SK-N-SH (cell line): Measurements from ENCODE around the gene IGF2BP3. TPM values are rescaled to one million over a fixed set of nuclear protein-coding genes. Genes with fewer than 3 reads are reported as not detected.

Source experiments
- CTCF ChIA-PET: fragments of 300-600, 350-600 bp; formaldehyde crosslinking; extraction: SDS; loops from one replicate; lab custom pipeline; 2021; lab: Yijun Ruan, JAX
- POLR2A ChIA-PET: fragments of 350-600 bp; sonication (Branson Sonifier 250); formaldehyde crosslinking; extraction: SDS; loops from one replicate; lab custom pipeline; 2020; ENCODE audit warnings: antibody characterized with exemption, inconsistent platforms; lab: Yijun Ruan, JAX
- DNase-seq: peaks from one replicate; pipeline ENCODE4 v3.0.0; 2012
- H2AFZ ChIP-seq: fragments of 200-600 bp; sonication (generic); 2 replicates; pipeline ENCODE4 v1.8.1; 2016; ENCODE audit warnings: antibody characterized with exemption, mild to moderate bottlenecking, low read depth
- H3F3A ChIP-seq: fragments of 200-600 bp; sonication (generic); replicated peaks from 2 replicates; pipeline ENCODE3; 2016; ENCODE audit warnings: antibody characterized with exemption, mild to moderate bottlenecking; ENCODE audit not compliant: insufficient read depth
- H3K27ac ChIP-seq, 2 experiments: fragments of 200-500 bp in 1 of 2; fragments of 200-600 bp in 1 of 2; sonication (Bioruptor generic) in 1 of 2; sonication (generic), shearing (Covaris generic) in 1 of 2; 2 replicates each; pipeline versions ENCODE4 v1.5.1 to v1.6.1; 2014 to 2016; ENCODE audit warnings: low read depth in 2 of 2, inconsistent platforms in 1 of 2, low read length in 1 of 2, mild to moderate bottlenecking in 1 of 2, mixed read lengths in 1 of 2
- H3K27me3 ChIP-seq: fragments of 200-600 bp; sonication (generic), shearing (Covaris generic); 2 replicates; pipeline ENCODE4 v1.6.1; 2016; ENCODE audit warnings: mixed run types; ENCODE audit not compliant: insufficient read depth
- H3K36me3 ChIP-seq, 2 experiments: fragments of 200-500 bp in 1 of 2; fragments of 200-600 bp in 1 of 2; sonication (Bioruptor generic) in 1 of 2; sonication (generic) in 1 of 2; replicated peaks in 1 of 2; 2 replicates each; pipeline versions ENCODE3 to v1.5.1; 2014 to 2016; ENCODE audit warnings: low read length in 1 of 2, mild to moderate bottlenecking in 1 of 2; ENCODE audit not compliant: insufficient read depth in 2 of 2, control insufficient read depth in 1 of 2
- H3K4me1 ChIP-seq, 2 experiments: fragments of 200-500 bp in 1 of 2; fragments of 200-600 bp in 1 of 2; sonication (Bioruptor generic) in 1 of 2; sonication (generic), shearing (Covaris generic) in 1 of 2; 2 replicates each; pipeline versions ENCODE4 v1.5.1 to v1.6.1; 2014 to 2016; ENCODE audit warnings: low read depth in 1 of 2, low read length in 1 of 2, mixed run types in 1 of 2; ENCODE audit not compliant: insufficient read depth in 2 of 2, control insufficient read depth in 1 of 2
- H3K4me2 ChIP-seq: fragments of 200-600 bp; sonication (generic), shearing (Covaris generic); 2 replicates; pipeline ENCODE4 v1.6.1; 2017; ENCODE audit warnings: mixed run types
- H3K4me3 ChIP-seq, 2 experiments: fragments of 200-500 bp in 1 of 2; fragments of 200-600 bp in 1 of 2; sonication (Bioruptor generic) in 1 of 2; sonication (generic), shearing (Covaris generic) in 1 of 2; 2 replicates each; pipeline versions ENCODE4 v1.5.1 to v1.8.1; 2014 to 2016; ENCODE audit warnings: low read depth in 2 of 2, inconsistent platforms in 1 of 2, low read length in 1 of 2, mild to moderate bottlenecking in 1 of 2, mixed read lengths in 1 of 2, moderate library complexity in 1 of 2
- H3K79me2 ChIP-seq: fragments of 200-600 bp; sonication (generic); 2 replicates; pipeline ENCODE4 v1.8.1; 2017; ENCODE audit warnings: mild to moderate bottlenecking; ENCODE audit not compliant: insufficient read depth
- H3K9ac ChIP-seq: fragments of 200-600 bp; sonication (generic); 2 replicates; pipeline ENCODE4 v1.6.1; 2017; ENCODE audit warnings: mixed run types
- H3K9me2 ChIP-seq: fragments of 200-600 bp; sonication (generic); 2 replicates; pipeline ENCODE4 v1.6.1; 2017; ENCODE audit warnings: mixed run types
- H3K9me3 ChIP-seq: fragments of 200-600 bp; sonication (generic); 2 replicates; pipeline ENCODE4 v1.6.1; 2017; ENCODE audit warnings: mixed run types, mild to moderate bottlenecking, moderate library complexity
- H4K20me1 ChIP-seq: fragments of 200-600 bp; sonication (generic); 2 replicates; pipeline ENCODE4 v1.6.1; 2017; ENCODE audit warnings: mild to moderate bottlenecking, mixed run types; ENCODE audit not compliant: insufficient read depth
- CTCF ChIP-seq: fragments of 200-600 bp; sonication (generic); IDR thresholded peaks from 2 replicates; pipeline ENCODE4 v1.6.1; 2017; ENCODE audit warnings: antibody characterized with exemption, mild to moderate bottlenecking, moderate library complexity
- ELF1 ChIP-seq: IDR thresholded peaks from 2 replicates; pipeline ENCODE4 v1.4.0; 2012
- EZH2phosphoT487 ChIP-seq: fragments of 200-600 bp; sonication (generic); IDR thresholded peaks from 2 replicates; pipeline ENCODE4 v1.6.1; 2017; ENCODE audit warnings: low read depth, mixed run types, mild to moderate bottlenecking, antibody characterized with exemption, moderate library complexity, borderline replicate concordance
- FOSL2 ChIP-seq: IDR thresholded peaks from 2 replicates; pipeline ENCODE4 v1.4.0; 2012; ENCODE audit warnings: low read depth, mild to moderate bottlenecking, moderate library complexity, borderline replicate concordance
- FOXJ3 ChIP-seq: sonication (generic); formaldehyde crosslinking; IDR thresholded peaks from 2 replicates; pipeline ENCODE4 v1.5.1; 2020; ENCODE audit warnings: mild to moderate bottlenecking, missing genetic modification reagents
- GABPA ChIP-seq: IDR thresholded peaks from 2 replicates; pipeline ENCODE4 v1.4.0; 2012; ENCODE audit warnings: low read depth, mild to moderate bottlenecking
- MXI1 ChIP-seq: IDR thresholded peaks from 2 replicates; pipeline ENCODE4 v1.6.1; 2012; ENCODE audit warnings: mild to moderate bottlenecking, low read depth, low read length, improper control_type of control experiment
- NRF1 ChIP-seq: IDR thresholded peaks from 2 replicates; pipeline ENCODE4 v1.6.1; 2012; ENCODE audit warnings: low read depth, mild to moderate bottlenecking, low read length
- PBX3 ChIP-seq: IDR thresholded peaks from 2 replicates; pipeline ENCODE4; 2012
- POLR2AphosphoS5 ChIP-seq: IDR thresholded peaks from 2 replicates; pipeline ENCODE4 v1.6.1; 2012; ENCODE audit warnings: low read depth, low read length
- RAD21 ChIP-seq: IDR thresholded peaks from 2 replicates; pipeline ENCODE4 v1.6.1; 2012; ENCODE audit warnings: mild to moderate bottlenecking, low read length
- REST ChIP-seq: IDR thresholded peaks from 2 replicates; pipeline ENCODE4 v1.6.1; 2012; ENCODE audit warnings: mild to moderate bottlenecking, low read depth, low read length, moderate library complexity
- RFX5 ChIP-seq: IDR thresholded peaks from 2 replicates; pipeline ENCODE4 v1.6.1; 2012; ENCODE audit warnings: mild to moderate bottlenecking, improper control_type of control experiment, low read length
- RXRA ChIP-seq: IDR thresholded peaks from 2 replicates; pipeline ENCODE4 v1.4.0; 2012; ENCODE audit warnings: low read depth, mild to moderate bottlenecking, borderline replicate concordance
- TEAD4 ChIP-seq: IDR thresholded peaks from 2 replicates; pipeline ENCODE4 v1.4.0; 2012; ENCODE audit warnings: mild to moderate bottlenecking, borderline replicate concordance; ENCODE audit not compliant: insufficient read depth
- USF1 ChIP-seq: IDR thresholded peaks from 2 replicates; pipeline ENCODE4 v1.4.0; 2012; ENCODE audit warnings: low read depth, borderline replicate concordance
- YY1 ChIP-seq: IDR thresholded peaks from 2 replicates; pipeline ENCODE4 v1.4.0; 2012; ENCODE audit warnings: low read depth, mild to moderate bottlenecking
- ZBTB33 ChIP-seq: IDR thresholded peaks from 2 replicates; pipeline ENCODE4 v1.4.0; 2012; ENCODE audit warnings: low read depth, borderline replicate concordance
- WGBS: methylation state at CpG from one replicate; pipeline ENCODE4 v1.1.6; 2017; ENCODE audit warnings: low lambda C conversion rate; 5-methylcytosine and 5-hydroxymethylcytosine counted together
- polyA plus RNA-seq, 3 experiments: library from polyadenylated mRNA; depleted of rRNA; stranded (reverse); fragments of >200 nt; gene quantifications; 2 replicates each; pipeline ENCODE4 v1.2.3, GENCODE V29; 2012

The IGF2BP3 gene
- polyA plus RNA-seq, 1 of the 3 experiments (the other 2 are of a cell fraction), result 34.4 TPM

GRCh38 chr7:23443974-23444373 lies 26.3 kb downstream of the IGF2BP3 start:
- no peak for DNase-seq
- peaks cover 76% of the 10 kb centered on the region for H4K20me1 ChIP-seq
- no peaks in the 10 kb centered on the region for H3K27me3 ChIP-seq
- H3K79me2 ChIP-seq, result peaks cover 100% of the 10 kb centered on the region
- H3K36me3 ChIP-seq, result peaks cover 0 to 35% of the 10 kb centered on the region in 2 experiments
- H3K4me1 ChIP-seq, result 0 out of 4 replicates have a peak, but pooled peaks cover 0 to 9% of the 10 kb centered on the region in 2 experiments
- CTCF ChIA-PET, result interaction anchor here (1.3 kb wide), 1 partner anchor 20 kb away, joined by 3 read pairs; no protein-coding TSS in a partner anchor
- H3K27ac ChIP-seq, result no peak overlapping the region
- TF ChIP-seq NRF1 (no peak), FOSL2 (no peak), TEAD4 (no peak), EZH2phosphoT487 (no peak), GABPA (no peak), RXRA (no peak), ZBTB33 (no peak), POLR2AphosphoS5 (no peak), USF1 (no peak), YY1 (no peak), RFX5 (no peak)
- H3F3A ChIP-seq, result peaks cover 24% of the 10 kb centered on the region
- H3K9me2 ChIP-seq, result no peaks in the 10 kb centered on the region
- no peak overlapping the region for H3K4me3 ChIP-seq
- WGBS, result 94% methylated on average over 1 of the region's 1 CpG
- H3K9me3 ChIP-seq, result no peaks in the 10 kb centered on the region
- H3K9ac ChIP-seq, result no peak overlapping the region
- no peak overlapping the region for H2AFZ ChIP-seq
- POLR2A ChIA-PET, result no interaction called here
- H3K4me2 ChIP-seq, result no peak overlapping the region

DNA sequence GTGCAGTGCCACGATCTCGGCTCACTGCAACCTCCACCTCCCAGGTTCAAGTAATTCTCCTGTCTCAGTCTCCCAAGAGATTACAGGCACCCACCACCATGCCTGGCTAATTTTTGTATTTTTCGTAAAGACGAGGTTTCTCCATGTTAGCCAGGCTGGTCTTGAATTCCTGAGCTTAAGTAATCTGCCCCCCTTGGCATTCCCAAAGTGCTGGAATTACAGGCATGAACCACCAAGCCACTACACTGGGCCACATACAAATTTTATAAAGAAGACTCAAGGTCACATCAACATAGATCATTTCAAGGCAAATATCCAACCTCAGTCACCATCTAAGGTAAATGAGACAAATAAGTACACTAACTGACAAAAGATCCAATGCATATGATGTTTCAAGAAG lies 32.1 kb downstream of the IGF2BP3 start:
- TF ChIP-seq YY1 (no peak), RXRA (no peak), RFX5 (no peak), GABPA (no peak), PBX3 (no peak), MXI1 (no peak), CTCF (no peak), POLR2AphosphoS5 (no peak), REST (no peak), NRF1 (no peak), TEAD4 (no peak), RAD21 (no peak), ELF1 (no peak), EZH2phosphoT487 (no peak), FOXJ3 (CRISPR knock-in tag) (no peak)
- H3K79me2 ChIP-seq, result peaks cover 100% of the 10 kb centered on the region
- no peak overlapping the region for H2AFZ ChIP-seq
- no peak overlapping the region for H3K4me3 ChIP-seq
- no peak overlapping the region for H3K4me2 ChIP-seq
- H3K9ac ChIP-seq, result no peak overlapping the region
- no peaks in the 10 kb centered on the region for H3K4me1 ChIP-seq
- CTCF ChIA-PET, result no interaction called here
- H3K9me3 ChIP-seq, result no peaks in the 10 kb centered on the region
- H3K27me3 ChIP-seq, result no peaks in the 10 kb centered on the region
- peaks cover 19% of the 10 kb centered on the region for H3F3A ChIP-seq
- peaks cover 0 to 23% of the 10 kb centered on the region in 2 experiments for H3K36me3 ChIP-seq
- peaks cover 77% of the 10 kb centered on the region for H4K20me1 ChIP-seq
- POLR2A ChIA-PET, result no interaction called here
- WGBS, result 94% methylated on average over 4 of the region's 4 CpGs
- H3K9me2 ChIP-seq, result no peaks in the 10 kb centered on the region
- DNase-seq, result no peak
- H3K27ac ChIP-seq, result no peak overlapping the region
